IMR-90 (cell line): ENCODE results near the gene MAZ. TPM values are rescaled to one million over a fixed set of nuclear protein-coding genes. Genes with fewer than 3 reads are reported as not detected.

Experiments used
- ATAC-seq: fragments of 200-7000 bp; cut with Tn5 transposase; 2 replicates; pipeline ENCODE4 v1.9.1; 2020; ENCODE audit warnings: low read depth, mild to moderate bottlenecking, moderate library complexity
- BruUV-seq: library from RNA; stranded (reverse); fragments of 400-500 nt; replicated peaks from 2 replicates; lab custom pipeline; 2021; lab: Mats Ljungman, UMichigan
- CTCF ChIA-PET: fragments of 300-600 bp; formaldehyde crosslinking; extraction: SDS; loops from one replicate; lab custom pipeline; 2021; ENCODE audit warnings: antibody characterized with exemption; lab: Yijun Ruan, JAX
- POLR2A ChIA-PET: fragments of 300-600 bp; sonication (Branson Sonifier 250); formaldehyde crosslinking; loops from one replicate; lab custom pipeline; 2022; ENCODE audit warnings: antibody characterized with exemption; ENCODE audit not compliant: unreplicated experiment; lab: Charles Lee
- DNase-seq: peaks from one replicate; pipeline ENCODE4 v3.0.0; 2013
- H2AFZ ChIP-seq: replicated peaks from 2 replicates; pipeline ENCODE3; 2013; ENCODE audit warnings: low read length, mild to moderate bottlenecking; ENCODE audit not compliant: poor library complexity
- H2AK5ac ChIP-seq: 2 replicates; pipeline ENCODE4 v1.6.1; 2013; ENCODE audit warnings: low read depth, low read length, inconsistent platforms
- H2AK9ac ChIP-seq: replicated peaks from 2 replicates; pipeline ENCODE3; 2013; ENCODE audit warnings: mild to moderate bottlenecking, low read depth, low read length, moderate library complexity; ENCODE audit not compliant: poor library complexity
- H2BK120ac ChIP-seq: 2 replicates; pipeline ENCODE4 v1.6.1; 2013; ENCODE audit warnings: low read depth, low read length, inconsistent platforms
- H2BK15ac ChIP-seq: 3 replicates; pipeline ENCODE4 v1.6.1; 2013; ENCODE audit warnings: low read depth, low read length, inconsistent platforms
- H2BK20ac ChIP-seq: 2 replicates; pipeline ENCODE4 v1.6.1; 2013; ENCODE audit warnings: low read depth, mild to moderate bottlenecking, inconsistent platforms, low read length, moderate library complexity
- H2BK5ac ChIP-seq: 2 replicates; pipeline ENCODE4 v1.6.1; 2013; ENCODE audit warnings: mild to moderate bottlenecking, low read depth, low read length, inconsistent platforms; ENCODE audit not compliant: poor library complexity, severe bottlenecking
- H3K14ac ChIP-seq: replicated peaks from 2 replicates; pipeline ENCODE4 v1.6.1; 2013; ENCODE audit warnings: low read depth, low read length, inconsistent platforms
- H3K18ac ChIP-seq: 2 replicates; pipeline ENCODE4 v1.6.1; 2013; ENCODE audit warnings: low read depth, low read length, control low read depth
- H3K23ac ChIP-seq: 2 replicates; pipeline ENCODE4 v1.6.1; 2013; ENCODE audit warnings: low read depth, low read length, inconsistent platforms
- H3K27ac ChIP-seq: 2 replicates; pipeline ENCODE4 v1.5.1; 2013; ENCODE audit warnings: mild to moderate bottlenecking, control low read depth, low read length; ENCODE audit not compliant: insufficient read depth
- H3K27me3 ChIP-seq: 2 replicates; pipeline ENCODE4 v1.6.1; 2013; ENCODE audit warnings: low read length; ENCODE audit not compliant: control insufficient read depth, insufficient read depth
- H3K36me3 ChIP-seq: 2 replicates; pipeline ENCODE4 v1.6.1; 2013; ENCODE audit warnings: low read length, mixed read lengths; ENCODE audit not compliant: control insufficient read depth, insufficient read depth
- H3K4ac ChIP-seq: 2 replicates; pipeline ENCODE4 v1.6.1; 2013; ENCODE audit warnings: low read depth, low read length, inconsistent platforms
- H3K4me1 ChIP-seq: 2 replicates; pipeline ENCODE4 v1.6.1; 2013; ENCODE audit warnings: low read length, mixed read lengths; ENCODE audit not compliant: control insufficient read depth, insufficient read depth
- H3K4me2 ChIP-seq: 2 replicates; pipeline ENCODE4 v1.6.1; 2013; ENCODE audit warnings: low read depth, mild to moderate bottlenecking, control low read depth, low read length, moderate library complexity
- H3K4me3 ChIP-seq: 2 replicates; pipeline ENCODE4 v1.5.1; 2013; ENCODE audit warnings: low read depth, mild to moderate bottlenecking, control low read depth, low read length, moderate library complexity; ENCODE audit not compliant: insufficient read depth
- H3K56ac ChIP-seq: 2 replicates; pipeline ENCODE4 v1.6.1; 2013; ENCODE audit warnings: low read length, inconsistent platforms; ENCODE audit not compliant: insufficient read depth; ENCODE audit errors: extremely low read depth
- H3K79me1 ChIP-seq, 2 experiments: 2 replicates each; pipeline ENCODE4 v1.6.1; 2013; ENCODE audit warnings: low read length in 2 of 2, inconsistent platforms in 1 of 2, low read depth in 1 of 2
- H3K9ac ChIP-seq: 2 replicates; pipeline ENCODE4 v1.6.1; 2013; ENCODE audit warnings: low read depth, low read length, control low read depth
- H3K9me1 ChIP-seq: 2 replicates; pipeline ENCODE4 v1.6.1; 2013; ENCODE audit warnings: low read length, inconsistent platforms; ENCODE audit not compliant: insufficient read depth
- H3K9me3 ChIP-seq: 2 replicates; pipeline ENCODE4 v1.6.1; 2013; ENCODE audit warnings: low read length; ENCODE audit not compliant: control insufficient read depth, insufficient read depth
- H4K20me1 ChIP-seq: 2 replicates; pipeline ENCODE4 v1.6.1; 2013; ENCODE audit warnings: low read length, inconsistent platforms; ENCODE audit not compliant: insufficient read depth
- H4K5ac ChIP-seq: 2 replicates; pipeline ENCODE4 v1.6.1; 2013; ENCODE audit warnings: mild to moderate bottlenecking, low read depth, low read length, control low read depth
- H4K8ac ChIP-seq, 2 experiments: 2 replicates each; pipeline ENCODE4 v1.6.1; 2013; ENCODE audit warnings: low read depth in 2 of 2, low read length in 2 of 2, control low read depth in 1 of 2, inconsistent platforms in 1 of 2
- H4K91ac ChIP-seq: 2 replicates; pipeline ENCODE4 v1.6.1; 2013; ENCODE audit warnings: low read depth, low read length, inconsistent platforms; ENCODE audit not compliant: insufficient read depth
- BHLHE40 ChIP-seq: fragments of 150-350 bp; IDR thresholded peaks from 2 replicates; pipeline ENCODE4 v1.6.1; 2016; ENCODE audit warnings: mild to moderate bottlenecking, low read depth, low read length
- CEBPB ChIP-seq: IDR thresholded peaks from 2 replicates; pipeline ENCODE4 v1.6.1; 2012; ENCODE audit warnings: low read depth, low read length, improper control_type of control experiment
- CTCF ChIP-seq: conservative IDR thresholded peaks from 2 replicates; pipeline ENCODE4 v1.5.1; 2012; ENCODE audit warnings: mild to moderate bottlenecking, low read depth, low read length, improper control_type of control experiment
- POLR2A ChIP-seq: IDR thresholded peaks from 2 replicates; pipeline ENCODE4 v1.6.1; 2012; ENCODE audit warnings: mild to moderate bottlenecking, low read depth, low read length
- RFX5 ChIP-seq: IDR thresholded peaks from 2 replicates; pipeline ENCODE4 v1.8.0; 2012; ENCODE audit warnings: low read depth, mild to moderate bottlenecking, low read length, moderate library complexity
- WGBS, 2 experiments: methylation state at CpG; one replicate each; pipeline versions ENCODE4 v1.1.5 to v1.1.7; 2013; ENCODE audit warnings: missing lambda C conversion rate in 2 of 2; ENCODE audit not compliant: insufficient read length in 1 of 2; ENCODE audit errors: extremely low coverage in 2 of 2; 5-methylcytosine and 5-hydroxymethylcytosine counted together
- dilution Hi-C: fragments of 300-500 bp; cut with HindIII; formaldehyde crosslinking; loops from one replicate; pipeline ENCODE4 v1.14.3; 2018; ENCODE audit warnings: low sequenced_read_pairs; ENCODE audit not compliant: unreplicated experiment
- in situ Hi-C: fragments of 300-500 bp; cut with MboI; formaldehyde crosslinking; loops from 3 replicates; pipeline ENCODE4 v1.14.3; 2019; ENCODE audit warnings: low sequenced_read_pairs, inconsistent platforms, mixed read lengths
- intact Hi-C: fragments of 100-400 bp; cut with micrococcal nuclease; formaldehyde crosslinking; loops from 2 replicates; pipeline ENCODE4 v1.10.0; 2022
- polyA plus RNA-seq, 3 experiments: library from polyadenylated mRNA; depleted of rRNA; stranded (reverse); fragments of >200 nt; gene quantifications; 2 replicates each; pipeline ENCODE4 v1.2.3, GENCODE V29; 2012; ENCODE audit warnings: low replicate concordance in 1 of 3
- total RNA-seq: library from RNA; depleted of rRNA; stranded (reverse); fragments of >200 nt; gene quantifications from 2 replicates; pipeline ENCODE4 v1.2.3, GENCODE V29; 2012

MAZ gene
- total and polyA plus RNA-seq, 2 of the 4 experiments (the other 2 are of a cell fraction) = 113 to 138 TPM

GRCh38 chr16:29757950-29758466 is 48.3 kb upstream of the MAZ start:
- Histone ChIP-seq H3K4me1 (no peaks in the 10 kb centered on the region; the same call in 1 of the 2 replicates), H3K4me3 (no peak overlapping the region), H3K23ac (no peak overlapping the region), H4K20me1 (no peaks in the 10 kb centered on the region), H2AK9ac (no peak overlapping the region), H3K79me1 (no peaks in the 10 kb centered on the region), H4K8ac (peak overlapping the region in 1 of 2 experiments; percentile 20; a peak in 1 of 4 replicates), H2BK120ac (no peak overlapping the region), H4K91ac (no peak overlapping the region), H3K9ac (no peak overlapping the region), H3K14ac (no peak overlapping the region), H2BK20ac (no peak overlapping the region), H3K4ac (peak overlapping the region; percentile 4; the same call in 1 of the 2 replicates), H3K9me1 (no peaks in the 10 kb centered on the region), H2BK15ac (no peak overlapping the region), H3K36me3 (no peaks in the 10 kb centered on the region), H2BK5ac (no peak overlapping the region), H3K27me3 (peaks cover 1% of the 10 kb centered on the region), H3K18ac (no peak overlapping the region), H3K4me2 (no peak overlapping the region), H2AFZ (no peak overlapping the region), H2AK5ac (no peak overlapping the region), H3K56ac (no peak overlapping the region), H4K5ac (no peak overlapping the region; the same call in 1 of the 2 replicates), H3K9me3 (no peaks in the 10 kb centered on the region), H3K27ac (peak overlapping the region; percentile 23; the same call in 1 of the 2 replicates)
- dilution Hi-C loops = no loop called here
- DNase-seq = peak; percentile 77
- no TSS peak for BruUV-seq
- intact Hi-C loops = no loop called here
- POLR2A ChIA-PET = no interaction called here
- ATAC-seq = peak; percentile 89
- TF ChIP-seq CTCF (peak; percentile 38), CEBPB (peak; percentile 94), RFX5 (no peak), BHLHE40 (no peak), POLR2A (no peak)
- WGBS, 2 experiments = 50% methylated on average over 2 of the region's 6 CpGs; no CpG with 5 or more reads in 1 of the 2 experiments
- in situ Hi-C loops = no loop called here
- CTCF ChIA-PET = interaction anchor here (0.6 to 1.1 kb wide), 3 partner anchors 28 to 84 kb away, joined by 3 to 8 read pairs (median 3); no protein-coding TSS in a partner anchor
